Activated naive CD4-positive, alpha-beta T cell treated with anti-CD3 and anti-CD28 coated beads, Interleukin-2, amount 50 U/mL, for 24 hours (primary cell): ENCODE results near the gene TUBA3C.

Experiments
- H3K27ac Mint-ChIP-seq: one replicate; pipeline ENCODE4 v1.8.0; 2021; ENCODE audit warnings: mild to moderate bottlenecking, mixed read lengths
- H3K27me3 Mint-ChIP-seq: one replicate; pipeline ENCODE4 v1.8.0; 2021; ENCODE audit warnings: mixed read lengths
- H3K36me3 Mint-ChIP-seq: one replicate; pipeline ENCODE4 v1.8.0; 2021; ENCODE audit warnings: mixed read lengths
- H3K4me1 Mint-ChIP-seq: one replicate; pipeline ENCODE4 v1.8.0; 2021; ENCODE audit warnings: mixed read lengths
- H3K4me3 Mint-ChIP-seq: one replicate; pipeline ENCODE4 v1.8.0; 2021; ENCODE audit warnings: mild to moderate bottlenecking, mixed read lengths
- H3K9me3 Mint-ChIP-seq: one replicate; pipeline ENCODE4 v1.8.0; 2021; ENCODE audit warnings: mixed read lengths

Gene TUBA3C

DNA sequence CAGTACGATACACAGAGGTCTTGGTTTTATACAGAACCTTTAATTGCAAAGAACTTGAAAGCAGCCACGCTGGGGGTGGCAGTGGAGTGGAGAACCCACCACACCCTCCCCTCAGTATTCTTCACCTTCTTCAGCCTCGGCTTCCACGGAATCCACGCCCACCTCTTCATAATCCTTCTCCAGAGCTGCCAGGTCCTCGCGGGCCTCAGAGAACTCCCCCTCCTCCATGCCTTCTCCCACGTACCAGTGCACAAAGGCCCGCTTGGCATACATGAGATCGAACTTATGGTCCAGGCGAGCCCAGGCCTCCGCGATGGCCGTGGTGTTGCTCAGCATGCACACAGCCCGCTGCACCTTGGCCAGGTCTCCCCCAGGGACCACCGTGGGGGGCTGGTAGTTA is 7.9 kb downstream of the TUBA3C start:
- Mint-ChIP-seq H3K36me3 (no peaks in the 10 kb centered on the region), H3K4me1 (no peaks in the 10 kb centered on the region), H3K27me3 (no peaks in the 10 kb centered on the region)

GRCh38 chr13:19172647-19173030 is 9.0 kb downstream of the TUBA3C start:
- Mint-ChIP-seq H3K4me1 (no peaks in the 10 kb centered on the region), H3K9me3 (no peaks in the 10 kb centered on the region), H3K36me3 (no peaks in the 10 kb centered on the region), H3K27me3 (no peaks in the 10 kb centered on the region), H3K27ac (no peak overlapping the region), H3K4me3 (no peak overlapping the region)

More for the DNA sequence above, 7.9 kb downstream of the TUBA3C start:
- Mint-ChIP-seq H3K4me3 (no peak overlapping the region), H3K27ac (no peak overlapping the region), H3K9me3 (no peaks in the 10 kb centered on the region)

- Mint-ChIP-seq H3K4me1 (no peaks in the 10 kb centered on the region), H3K27me3 (no peaks in the 10 kb centered on the region), H3K36me3 (no peaks in the 10 kb centered on the region), H3K27ac (no peak overlapping the region), H3K9me3 (no peaks in the 10 kb centered on the region), H3K4me3 (no peak overlapping the region)
Measured at GRCh38 chr13:19172007-19172646, 9.5 kb downstream of the TUBA3C start.

DNA sequence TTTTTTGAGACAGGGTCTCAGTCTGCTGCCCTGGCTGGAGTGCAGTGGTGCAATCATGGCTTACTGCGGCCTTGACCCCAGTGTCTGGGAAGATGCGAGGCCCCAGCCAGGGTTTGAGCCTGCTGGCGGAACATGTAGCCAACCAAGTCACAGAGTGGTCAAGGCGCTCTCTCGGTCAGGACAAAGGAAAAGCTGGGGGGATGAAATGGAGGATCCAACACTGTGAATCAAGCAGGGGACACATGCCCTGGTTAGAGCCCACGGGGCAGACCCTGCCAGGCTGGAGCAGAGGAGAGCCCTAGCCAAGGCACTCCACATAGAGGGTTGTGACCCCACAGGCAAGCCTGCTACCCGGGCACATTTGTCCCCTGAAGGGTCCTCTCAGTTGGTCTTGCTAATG is 10.1 kb downstream of the TUBA3C start:
- Mint-ChIP-seq H3K27ac (no peak overlapping the region), H3K4me1 (no peaks in the 10 kb centered on the region), H3K9me3 (no peaks in the 10 kb centered on the region), H3K36me3 (no peaks in the 10 kb centered on the region), H3K27me3 (no peaks in the 10 kb centered on the region), H3K4me3 (no peak overlapping the region)

GRCh38 chr13:19169991-19170390 is 11.6 kb downstream of the TUBA3C start:
- H3K4me1 Mint-ChIP-seq, result no peaks in the 10 kb centered on the region
- H3K27ac Mint-ChIP-seq, result no peak overlapping the region
- no peaks in the 10 kb centered on the region for H3K27me3 Mint-ChIP-seq
- no peaks in the 10 kb centered on the region for H3K9me3 Mint-ChIP-seq
- no peak overlapping the region for H3K4me3 Mint-ChIP-seq
- no peaks in the 10 kb centered on the region for H3K36me3 Mint-ChIP-seq

DNA sequence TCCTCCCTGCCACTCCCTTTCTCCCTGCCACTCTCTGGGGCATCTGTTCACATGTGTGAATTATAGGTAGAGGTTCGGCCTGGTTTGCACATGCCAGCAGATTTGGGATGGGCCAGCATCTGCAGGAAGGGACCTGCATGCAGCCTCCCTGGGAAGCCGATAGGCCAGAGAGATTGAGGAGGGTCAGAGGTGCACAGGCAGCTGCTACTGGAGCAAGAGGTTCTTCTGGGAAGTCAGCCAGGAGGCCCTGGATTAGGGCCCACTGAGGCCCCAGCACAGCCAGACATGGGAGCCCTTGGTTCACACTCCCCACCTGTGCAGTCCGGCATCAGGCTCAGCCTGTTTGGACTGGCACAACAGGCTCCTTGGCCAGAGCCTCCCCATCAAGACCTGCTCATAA is 12.1 kb downstream of the TUBA3C start:
- Mint-ChIP-seq H3K27me3 (no peaks in the 10 kb centered on the region), H3K27ac (no peak overlapping the region), H3K4me1 (no peaks in the 10 kb centered on the region), H3K9me3 (no peaks in the 10 kb centered on the region), H3K4me3 (no peak overlapping the region), H3K36me3 (no peaks in the 10 kb centered on the region)

DNA sequence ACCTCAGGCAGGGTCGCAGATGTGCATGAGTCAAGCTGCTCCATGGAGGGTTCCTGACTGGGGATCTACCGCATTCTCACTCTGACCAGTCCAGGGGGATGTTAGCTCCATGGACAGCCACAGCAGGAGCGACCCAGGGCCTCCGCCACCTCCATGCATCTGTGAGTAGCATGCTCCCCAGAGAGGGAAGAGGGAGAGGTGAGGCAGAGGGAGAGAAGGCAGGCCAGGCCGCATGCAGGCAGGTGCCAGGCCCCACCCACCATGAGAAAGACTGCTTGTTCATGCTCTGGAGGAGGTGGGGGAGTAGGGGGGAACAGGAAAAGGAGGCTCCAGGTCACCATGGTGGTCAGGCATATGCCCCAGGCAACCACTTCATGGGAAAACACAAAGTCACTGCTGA is 20.3 kb downstream of the TUBA3C start:
- Mint-ChIP-seq H3K9me3 (peaks cover 5% of the 10 kb centered on the region), H3K36me3 (no peaks in the 10 kb centered on the region), H3K27ac (no peak overlapping the region), H3K4me1 (no peaks in the 10 kb centered on the region), H3K4me3 (no peak overlapping the region), H3K27me3 (no peaks in the 10 kb centered on the region)

- Mint-ChIP-seq H3K9me3 (peaks cover 5% of the 10 kb centered on the region), H3K36me3 (no peaks in the 10 kb centered on the region), H3K27ac (no peak overlapping the region), H3K4me1 (no peaks in the 10 kb centered on the region), H3K4me3 (no peak overlapping the region), H3K27me3 (no peaks in the 10 kb centered on the region)
Measured at GRCh38 chr13:19159761-19160420, 21.7 kb downstream of the TUBA3C start.

- H3K9me3 Mint-ChIP-seq, result peaks cover 3% of the 10 kb centered on the region
- H3K36me3 Mint-ChIP-seq, result no peaks in the 10 kb centered on the region
- H3K27me3 Mint-ChIP-seq, result no peaks in the 10 kb centered on the region
- H3K27ac Mint-ChIP-seq, result no peak overlapping the region
- no peaks in the 10 kb centered on the region for H3K4me1 Mint-ChIP-seq
- no peak overlapping the region for H3K4me3 Mint-ChIP-seq
Measured at GRCh38 chr13:19159181-19159580, 22.4 kb downstream of the TUBA3C start.

GRCh38 chr13:19158526-19159174 is 23.0 kb downstream of the TUBA3C start:
- Mint-ChIP-seq H3K9me3 (no peaks in the 10 kb centered on the region), H3K27ac (no peak overlapping the region), H3K27me3 (no peaks in the 10 kb centered on the region), H3K4me3 (no peak overlapping the region), H3K36me3 (no peaks in the 10 kb centered on the region), H3K4me1 (no peaks in the 10 kb centered on the region)

GRCh38 chr13:19158006-19158405 is 23.6 kb downstream of the TUBA3C start:
- H3K4me3 Mint-ChIP-seq, result no peak overlapping the region
- H3K9me3 Mint-ChIP-seq, result no peaks in the 10 kb centered on the region
- H3K27me3 Mint-ChIP-seq, result no peaks in the 10 kb centered on the region
- no peaks in the 10 kb centered on the region for H3K4me1 Mint-ChIP-seq
- no peak overlapping the region for H3K27ac Mint-ChIP-seq
- H3K36me3 Mint-ChIP-seq, result no peaks in the 10 kb centered on the region

DNA sequence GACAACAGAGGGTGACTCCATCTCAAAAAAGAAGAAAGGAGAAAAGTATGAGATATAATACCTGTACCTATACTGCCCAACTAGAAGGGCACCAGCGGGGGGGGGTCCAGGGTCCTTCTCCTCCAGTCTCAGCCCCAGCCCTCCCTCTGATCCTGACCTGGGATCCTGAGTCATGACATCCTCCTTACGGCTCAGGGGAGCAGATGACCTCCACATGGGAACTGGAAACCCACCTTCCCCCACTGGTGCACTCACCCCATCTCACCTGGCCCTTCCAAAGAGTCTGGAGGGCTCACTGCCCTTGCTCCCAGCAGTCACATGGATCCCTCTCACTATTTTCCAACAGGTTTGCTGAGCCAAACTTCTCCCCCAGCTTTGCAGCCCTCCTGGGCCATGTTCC is 24.2 kb downstream of the TUBA3C start:
- no peak overlapping the region for H3K4me3 Mint-ChIP-seq

DNA sequence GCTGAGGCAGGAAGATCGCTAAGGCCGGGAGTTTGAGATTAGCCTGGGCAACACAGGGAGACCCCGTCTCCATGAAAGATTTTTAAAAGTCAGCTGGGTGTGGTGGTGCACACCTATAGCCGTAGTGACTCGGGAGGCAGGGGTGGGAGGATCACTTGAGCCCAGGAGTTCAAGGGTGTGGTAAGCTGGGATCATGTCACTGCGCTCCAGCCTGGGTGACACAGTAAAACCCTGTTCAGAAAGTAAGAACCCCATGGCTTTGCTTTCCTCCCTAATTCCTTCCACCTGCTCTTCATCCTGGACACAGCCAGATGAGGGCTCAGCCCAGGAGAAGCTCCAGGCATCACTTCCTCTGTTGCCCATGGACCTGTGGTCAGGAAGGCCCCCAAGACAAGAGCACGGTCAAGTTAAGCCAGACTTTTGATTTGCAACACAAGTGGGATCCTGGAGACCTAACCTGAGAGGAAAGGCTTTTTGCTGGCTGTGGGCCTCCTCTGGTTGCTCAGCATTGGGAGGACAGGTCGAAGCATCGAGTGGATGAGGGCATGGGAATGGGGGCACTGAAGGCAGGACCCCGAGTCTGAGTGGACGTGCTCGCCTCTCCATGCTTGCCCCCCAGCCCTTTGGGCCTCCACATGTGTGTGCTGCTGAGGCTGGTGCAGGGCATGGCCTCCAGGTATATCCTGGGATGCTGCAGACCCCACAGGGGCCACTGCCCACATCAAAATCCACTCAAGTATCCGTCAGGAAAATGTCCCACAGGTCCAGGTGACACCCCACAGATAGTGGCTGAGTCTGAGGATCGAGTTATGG is 25.4 kb downstream of the TUBA3C start:
- no peaks in the 10 kb centered on the region for H3K4me1 Mint-ChIP-seq
- no peaks in the 10 kb centered on the region for H3K36me3 Mint-ChIP-seq
- H3K27me3 Mint-ChIP-seq, result no peaks in the 10 kb centered on the region
- no peaks in the 10 kb centered on the region for H3K9me3 Mint-ChIP-seq
- no peak overlapping the region for H3K27ac Mint-ChIP-seq
- H3K4me3 Mint-ChIP-seq, result no peak overlapping the region

More for the DNA sequence above, 24.2 kb downstream of the TUBA3C start:
- no peak overlapping the region for H3K27ac Mint-ChIP-seq
- H3K4me1 Mint-ChIP-seq, result no peaks in the 10 kb centered on the region
- H3K27me3 Mint-ChIP-seq, result no peaks in the 10 kb centered on the region
- no peaks in the 10 kb centered on the region for H3K9me3 Mint-ChIP-seq
- H3K36me3 Mint-ChIP-seq, result no peaks in the 10 kb centered on the region

- Mint-ChIP-seq H3K27ac (no peak overlapping the region), H3K4me3 (no peak overlapping the region), H3K9me3 (no peaks in the 10 kb centered on the region), H3K4me1 (no peaks in the 10 kb centered on the region), H3K36me3 (no peaks in the 10 kb centered on the region), H3K27me3 (no peaks in the 10 kb centered on the region)
Measured at GRCh38 chr13:19155321-19155861, 26.2 kb downstream of the TUBA3C start.

DNA sequence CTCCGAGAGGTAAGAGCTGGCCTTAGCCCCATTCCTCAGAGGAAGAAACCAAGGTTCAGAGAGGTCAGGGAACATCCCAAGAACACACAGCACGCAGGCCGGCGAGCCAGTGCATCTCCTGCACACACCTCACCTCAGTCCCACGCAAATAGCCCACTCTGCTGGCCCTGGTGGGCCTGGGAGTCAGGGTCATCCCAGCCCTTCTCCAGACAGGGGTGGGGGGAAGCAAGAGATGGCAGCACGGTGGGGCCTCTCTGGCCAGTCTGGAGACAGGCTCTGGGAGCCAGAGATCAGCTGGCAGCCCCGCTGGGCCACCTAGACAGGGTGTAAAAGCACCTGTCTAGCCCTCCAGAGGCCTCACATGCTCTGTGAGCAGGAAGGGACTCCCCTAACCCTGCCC is 26.8 kb downstream of the TUBA3C start:
- H3K27ac Mint-ChIP-seq, result no peak overlapping the region
- no peaks in the 10 kb centered on the region for H3K27me3 Mint-ChIP-seq
- H3K4me1 Mint-ChIP-seq, result no peaks in the 10 kb centered on the region
- H3K9me3 Mint-ChIP-seq, result no peaks in the 10 kb centered on the region
- H3K4me3 Mint-ChIP-seq, result no peak overlapping the region
- H3K36me3 Mint-ChIP-seq, result no peaks in the 10 kb centered on the region
